Colonic mucosa (tissue), 4 donors: ENCODE data around the gene B4GALT7. TPM values are rescaled to one million over a fixed set of nuclear protein-coding genes. Genes with fewer than 3 reads are reported as not detected.

Experiments
- DNase-seq: peaks from one replicate; pipeline ENCODE4 v3.0.0-alpha.2; 2020
- H3K27ac ChIP-seq: fragments of 200-600 bp; one replicate; pipeline ENCODE4 v1.8.0; 2021
- H3K27me3 ChIP-seq: fragments of 200-600 bp; one replicate; pipeline ENCODE4 v1.8.0; 2021
- H3K36me3 ChIP-seq: fragments of 200-600 bp; one replicate; pipeline ENCODE4 v1.8.0; 2021
- H3K4me1 ChIP-seq: fragments of 200-600 bp; one replicate; pipeline ENCODE4 v1.8.0; 2021; ENCODE audit warnings: mild to moderate bottlenecking
- H3K4me3 ChIP-seq: fragments of 200-600 bp; one replicate; pipeline ENCODE4 v1.8.0; 2021
- H3K9ac ChIP-seq, 2 donors: one replicate each; pipeline ENCODE4 v1.7.0; 2013; ENCODE audit warnings: control low read depth in 2 of 2, low read depth in 2 of 2, low read length in 2 of 2
- H3K9me3 ChIP-seq: fragments of 200-600 bp; one replicate; pipeline ENCODE4 v1.8.0; 2021
- intact Hi-C: fragments of 100-400 bp; cut with DNase I; formaldehyde crosslinking; loops from one replicate; pipeline ENCODE4 v1.14.1; 2022
- total RNA-seq, 2 donors: library from RNA; stranded (reverse); fragmentation: NEBNext Ultra II Directional in 1 of 2; extraction: Animal tissue kit (Norgen Biotek cat#: 25700) in 1 of 2; gene quantifications; one replicate each; pipeline ENCODE4 v1.2.1, GENCODE V29; 2021
- TF ChIP-seq, protein P1 (sequence below): fragments of 200-600 bp; IDR thresholded peaks from one replicate; pipeline ENCODE4 v1.8.0; 2022; ENCODE audit warnings: antibody characterized with exemption, mild to moderate bottlenecking
- donor health status: healthy.
- donor health status: DM: no; HTN: no; CAD: no.
- donor health status: DM: no; HTN: no; CAD: no.

The B4GALT7 gene
- total RNA-seq, 2 donors from 2014 or later: 19.2 to 30.3 TPM

DNA sequence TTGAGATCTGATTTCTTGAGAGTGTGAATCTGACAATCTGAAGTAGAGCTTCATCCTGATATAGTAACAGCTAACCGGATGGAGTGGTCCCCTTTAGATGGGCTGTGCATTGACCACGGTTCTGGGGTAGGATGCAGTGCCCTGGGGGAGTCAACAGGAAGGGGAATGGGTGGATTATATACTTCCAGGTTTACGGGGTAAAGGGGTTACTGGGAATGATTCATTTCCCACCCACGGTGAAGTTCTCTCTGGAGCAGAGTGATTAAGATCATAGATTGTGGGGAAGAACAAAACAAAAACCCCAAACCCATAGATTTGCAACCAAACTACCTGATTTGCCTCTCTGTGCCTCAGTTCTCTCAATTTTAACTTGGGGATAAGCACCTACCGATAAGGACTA is 1.5 kb upstream of the B4GALT7 start:
- H3K4me1 ChIP-seq: peaks cover 1% of the 10 kb centered on the region
- no peak overlapping the region for H3K9ac ChIP-seq
- intact Hi-C loops: loop anchor here (10.0 kb wide), 1 partner anchor 84 kb away; the partner anchor contains the start of gene DDX41
- H3K9me3 ChIP-seq: no peaks in the 10 kb centered on the region
- TF ChIP-seq, protein P1, sequence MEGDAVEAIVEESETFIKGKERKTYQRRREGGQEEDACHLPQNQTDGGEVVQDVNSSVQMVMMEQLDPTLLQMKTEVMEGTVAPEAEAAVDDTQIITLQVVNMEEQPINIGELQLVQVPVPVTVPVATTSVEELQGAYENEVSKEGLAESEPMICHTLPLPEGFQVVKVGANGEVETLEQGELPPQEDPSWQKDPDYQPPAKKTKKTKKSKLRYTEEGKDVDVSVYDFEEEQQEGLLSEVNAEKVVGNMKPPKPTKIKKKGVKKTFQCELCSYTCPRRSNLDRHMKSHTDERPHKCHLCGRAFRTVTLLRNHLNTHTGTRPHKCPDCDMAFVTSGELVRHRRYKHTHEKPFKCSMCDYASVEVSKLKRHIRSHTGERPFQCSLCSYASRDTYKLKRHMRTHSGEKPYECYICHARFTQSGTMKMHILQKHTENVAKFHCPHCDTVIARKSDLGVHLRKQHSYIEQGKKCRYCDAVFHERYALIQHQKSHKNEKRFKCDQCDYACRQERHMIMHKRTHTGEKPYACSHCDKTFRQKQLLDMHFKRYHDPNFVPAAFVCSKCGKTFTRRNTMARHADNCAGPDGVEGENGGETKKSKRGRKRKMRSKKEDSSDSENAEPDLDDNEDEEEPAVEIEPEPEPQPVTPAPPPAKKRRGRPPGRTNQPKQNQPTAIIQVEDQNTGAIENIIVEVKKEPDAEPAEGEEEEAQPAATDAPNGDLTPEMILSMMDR: no peak
- peaks cover 32% of the 10 kb centered on the region for H3K36me3 ChIP-seq
- no peak overlapping the region for H3K4me3 ChIP-seq
- H3K27me3 ChIP-seq: no peaks in the 10 kb centered on the region
- DNase-seq: no peak
- H3K27ac ChIP-seq: no peak overlapping the region

GRCh38 chr5:177600508-177601018 is 631 bp downstream of the B4GALT7 start:
- no peak for DNase-seq
- intact Hi-C loops: no loop called here
- Histone ChIP-seq H3K9me3 (no peaks in the 10 kb centered on the region), H3K36me3 (peaks cover 11% of the 10 kb centered on the region), H3K4me3 (peak overlapping the region; percentile 93), H3K27ac (peak overlapping the region; percentile 85), H3K9ac (peak overlapping the region; percentile 68 to 77), H3K27me3 (no peaks in the 10 kb centered on the region), H3K4me1 (no peaks in the 10 kb centered on the region)
- TF ChIP-seq, protein P1: no peak

DNA sequence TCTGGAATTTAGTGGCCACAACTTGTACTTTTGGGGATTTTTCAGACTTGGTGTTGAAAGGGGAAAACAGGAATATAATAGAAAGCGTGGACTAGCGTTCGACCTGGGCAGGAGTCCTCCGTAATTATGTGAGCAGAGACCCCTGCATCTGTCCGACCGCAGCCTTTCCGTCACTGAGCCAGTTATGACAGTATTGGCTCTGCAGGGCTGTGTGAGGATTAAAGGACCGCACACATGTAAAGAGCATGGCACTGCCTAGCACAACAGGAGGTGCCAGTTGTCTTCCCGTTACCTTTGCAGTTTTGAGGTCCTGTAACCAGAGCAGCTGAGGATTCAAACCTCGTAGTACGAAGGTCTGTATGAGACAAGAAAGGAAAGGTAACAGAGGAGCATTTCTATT is 1.2 kb downstream of the B4GALT7 start:
- H3K4me1 ChIP-seq: no peaks in the 10 kb centered on the region
- H3K9me3 ChIP-seq: no peaks in the 10 kb centered on the region

GRCh38 chr5:177601577-177602457 is 1.9 kb downstream of the B4GALT7 start:
- H3K27ac ChIP-seq: no peak overlapping the region
- intact Hi-C loops: no loop called here

More for the DNA sequence above, 1.2 kb downstream of the B4GALT7 start:
- Histone ChIP-seq H3K36me3 (peaks cover 5% of the 10 kb centered on the region), H3K27ac (no peak overlapping the region), H3K9ac (peak overlapping the region; percentile 68 to 77), H3K4me3 (peak overlapping the region; percentile 93), H3K27me3 (no peaks in the 10 kb centered on the region)
- intact Hi-C loops: no loop called here
- TF ChIP-seq, protein P1: no peak
- DNase-seq: no peak

GRCh38 chr5:177602458-177602830 is 2.5 kb downstream of the B4GALT7 start:
- intact Hi-C loops: no loop called here
- TF ChIP-seq, protein P1: no peak
- DNase-seq: no peak
- H3K27me3 ChIP-seq: no peaks in the 10 kb centered on the region
- no peaks in the 10 kb centered on the region for H3K9me3 ChIP-seq
- H3K36me3 ChIP-seq: no peaks in the 10 kb centered on the region
- H3K9ac ChIP-seq: no peak overlapping the region
- peaks cover 6% of the 10 kb centered on the region for H3K4me1 ChIP-seq
- H3K4me3 ChIP-seq: no peak overlapping the region
- H3K27ac ChIP-seq: no peak overlapping the region

More at GRCh38 chr5:177601577-177602457, 1.9 kb downstream of the B4GALT7 start:
- Histone ChIP-seq H3K9ac (no peak overlapping the region), H3K4me3 (no peak overlapping the region), H3K36me3 (no peaks in the 10 kb centered on the region), H3K4me1 (no peaks in the 10 kb centered on the region), H3K9me3 (no peaks in the 10 kb centered on the region), H3K27me3 (no peaks in the 10 kb centered on the region)
- TF ChIP-seq, protein P1: no peak
- no peak for DNase-seq
